Thyroid gland (tissue), 4 donors: Measurements from ENCODE around the gene LTN1. TPM values are rescaled to one million over a fixed set of nuclear protein-coding genes. Genes with fewer than 3 reads are reported as not detected.
"Not testable (repeated sequence)": the region's sequence is repeated elsewhere in the genome, so short reads cannot be mapped to it uniquely, and the experiment has no call there.

ENCODE experiments used
- DNase-seq, 2 donors: peaks; one replicate each; pipeline ENCODE4 v3.0.0-alpha.2; 2019
- H3K27ac ChIP-seq, 3 donors: fragments of 200-600 bp; sonication (generic); 1 replicate in 2 of 3; 2 replicates in 1 of 3; pipeline ENCODE4 v1.5.1; 2016 to 2019; ENCODE audit warnings: mild to moderate bottlenecking in 1 of 3, moderate library complexity in 1 of 3
- H3K27me3 ChIP-seq: fragments of 200-600 bp; sonication (generic); one replicate; pipeline ENCODE4 v1.5.1; 2019
- H3K36me3 ChIP-seq, 2 donors: fragments of 200-600 bp; sonication (generic); one replicate each; pipeline ENCODE4 v1.5.1; 2016 to 2019
- H3K4me1 ChIP-seq, 2 donors: fragments of 200-600 bp; sonication (generic); one replicate each; pipeline ENCODE4 v1.5.1; 2017 to 2019
- H3K4me3 ChIP-seq, 3 donors: fragments of 200-600 bp; sonication (generic); replicated peaks in 1 of 3; 1 replicate in 2 of 3; 2 replicates in 1 of 3; pipeline ENCODE4 v1.5.1; 2016; ENCODE audit warnings: mild to moderate bottlenecking in 1 of 3
- H3K9me3 ChIP-seq: fragments of 200-600 bp; sonication (generic); one replicate; pipeline ENCODE4 v1.5.1; 2017
- CTCF ChIP-seq, 6 experiments: fragments of 200-600 bp in 3 of 6; fragments of 450-650 bp in 3 of 6; sonication (generic) in 3 of 6; IDR thresholded peaks; one replicate each; pipeline ENCODE4 v1.5.1; 2016 to 2019; ENCODE audit warnings: antibody characterized with exemption in 6 of 6, mild to moderate bottlenecking in 2 of 6, inconsistent platforms in 1 of 6, moderate library complexity in 1 of 6
- POLR2A ChIP-seq, 2 donors: fragments of 450-650 bp; IDR thresholded peaks; one replicate each; pipeline ENCODE4 v1.6.1; 2017; ENCODE audit warnings: antibody characterized with exemption in 2 of 2, mild to moderate bottlenecking in 2 of 2, moderate library complexity in 1 of 2
- WGBS, 2 donors: methylation state at CpG; one replicate each; pipeline ENCODE4 v1.1.5; 2017; 5-methylcytosine and 5-hydroxymethylcytosine counted together
- intact Hi-C: fragments of 100-400 bp; cut with DNase I; formaldehyde crosslinking; loops from one replicate; pipeline ENCODE4 v1.15.1; 2023
- total RNA-seq, 4 donors: library from RNA; depleted of rRNA; stranded (reverse); fragments of >200 nt; gene quantifications; one replicate each; pipeline ENCODE4 v1.2.3, GENCODE V29; 2016

LTN1 gene
- total RNA-seq, 4 donors from 2014 or later, result 25.5 to 45.3 (median 28.8) TPM

DNA sequence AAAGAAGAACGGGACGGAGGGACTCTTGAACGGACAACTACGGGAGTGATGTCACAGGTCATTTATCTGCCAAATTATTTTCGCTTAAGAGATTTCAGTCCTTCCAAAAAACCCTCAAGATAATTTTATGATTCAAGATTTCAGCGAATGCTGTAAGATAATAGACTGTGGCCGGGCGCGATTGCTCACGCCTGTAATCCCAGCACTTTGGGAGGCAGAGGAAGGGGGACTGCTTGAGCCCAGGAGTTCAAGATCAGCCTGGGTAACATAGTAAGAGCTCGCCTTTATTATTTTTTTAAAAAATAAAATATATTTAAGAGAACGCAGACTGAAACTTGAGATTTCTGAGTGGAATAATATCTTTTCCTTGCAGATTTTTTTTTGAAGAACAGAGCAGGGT lies 25.9 kb upstream of the LTN1 start:
- intact Hi-C loops, result no loop called here
- WGBS, 2 donors, result 17 to 30% methylated on average over 12 of the region's 12 CpGs
- Histone ChIP-seq H3K4me3 (peak overlapping the region; percentile 77 to 98 (median 79)), H3K27me3 (no peaks in the 10 kb centered on the region), H3K27ac (peak overlapping the region in 2 of 3 donors; percentile 69 to 81), H3K36me3 (no peaks in the 10 kb centered on the region), H3K9me3 (no peaks in the 10 kb centered on the region), H3K4me1 (peaks cover 17 to 18% of the 10 kb centered on the region in 2 donors)
- TF ChIP-seq CTCF (IDR thresholded peaks at IDR 0.05), result no peak
- no peak for TF ChIP-seq POLR2A (IDR thresholded peaks at IDR 0.05)
- DNase-seq, result no peak

GRCh38 chr21:29017639-29018237 lies 25.1 kb upstream of the LTN1 start:
- Histone ChIP-seq H3K9me3 (no peaks in the 10 kb centered on the region), H3K4me1 (peaks cover 17 to 18% of the 10 kb centered on the region in 2 donors), H3K4me3 (no peak overlapping the region), H3K36me3 (no peaks in the 10 kb centered on the region), H3K27ac (no peak overlapping the region), H3K27me3 (no peaks in the 10 kb centered on the region)
- WGBS, 2 donors, result 84 to 88% methylated on average over 6 of the region's 6 CpGs
- intact Hi-C loops, result no loop called here
- DNase-seq, result no peak
- no peak for TF ChIP-seq POLR2A (IDR thresholded peaks at IDR 0.05)
- no peak for TF ChIP-seq CTCF (IDR thresholded peaks at IDR 0.05)

DNA sequence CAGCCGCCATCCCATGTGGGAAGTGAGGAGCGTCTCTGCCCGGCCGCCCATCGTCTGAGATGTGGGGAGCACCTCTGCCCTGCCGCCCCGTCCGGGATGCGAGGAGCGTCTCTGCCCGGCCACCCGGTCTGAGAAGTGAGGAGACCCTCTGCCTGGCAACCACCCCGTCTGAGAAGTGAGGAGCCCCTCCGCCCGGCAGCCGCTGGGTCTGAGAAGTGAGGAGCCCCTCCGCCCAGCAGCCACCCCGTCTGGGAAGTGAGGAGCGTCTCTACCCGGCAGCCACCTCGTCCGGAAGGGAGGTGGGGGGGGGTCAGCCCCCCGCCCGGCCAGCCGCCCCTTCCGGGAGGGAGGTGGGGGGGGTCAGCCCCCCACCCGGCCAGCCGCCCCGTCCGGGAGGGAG lies 18.6 kb upstream of the LTN1 start:
- DNase-seq, H3K27ac ChIP-seq, H3K9me3 ChIP-seq, H3K27me3 ChIP-seq, H3K4me3 ChIP-seq, intact Hi-C loops, H3K4me1 ChIP-seq: not testable (repeated sequence)
- 80% methylated on average over 7 of the region's 30 CpGs; no CpG with 5 or more reads in 1 of the 2 donors for WGBS, 2 donors
- H3K36me3 ChIP-seq, result peaks cover 4 to 18% of the 10 kb centered on the region in 2 donors

GRCh38 chr21:29008367-29008766 lies 15.7 kb upstream of the LTN1 start:
- no peak overlapping the region for H3K27ac ChIP-seq
- 92 to 93% methylated on average over 3 of the region's 3 CpGs for WGBS, 2 donors
- no peak for DNase-seq
- no peaks in the 10 kb centered on the region for H3K27me3 ChIP-seq
- TF ChIP-seq CTCF (IDR thresholded peaks at IDR 0.05), result no peak
- TF ChIP-seq POLR2A (IDR thresholded peaks at IDR 0.05), result no peak
- no peak overlapping the region for H3K4me3 ChIP-seq
- peaks cover 4 to 18% of the 10 kb centered on the region in 2 donors for H3K36me3 ChIP-seq
- intact Hi-C loops, result no loop called here
- H3K9me3 ChIP-seq, result no peaks in the 10 kb centered on the region
- H3K4me1 ChIP-seq, result no peaks in the 10 kb centered on the region

DNA sequence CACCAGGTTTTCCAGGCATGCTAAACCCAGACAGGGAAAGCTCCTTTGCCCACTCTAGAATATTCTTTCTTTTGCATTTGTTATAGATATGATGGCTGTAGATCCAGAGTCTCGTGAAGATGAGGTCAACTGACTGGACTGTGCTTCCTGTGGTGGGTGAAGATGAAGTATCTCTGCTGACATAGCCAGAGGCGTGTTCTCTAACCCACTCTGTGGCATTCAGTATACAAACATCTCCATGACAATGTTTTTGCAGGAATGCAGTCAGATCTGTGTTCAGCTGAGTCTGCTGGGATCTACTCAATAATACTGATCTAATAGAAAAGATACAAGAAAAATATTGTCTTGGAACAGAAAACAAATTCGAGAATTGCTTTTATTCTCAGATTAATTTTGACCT lies 15.1 kb upstream of the LTN1 start:
- no peaks in the 10 kb centered on the region for H3K4me1 ChIP-seq
- no peak for TF ChIP-seq POLR2A (IDR thresholded peaks at IDR 0.05)
- TF ChIP-seq CTCF (IDR thresholded peaks at IDR 0.05), result no peak
- peaks cover 4 to 18% of the 10 kb centered on the region in 2 donors for H3K36me3 ChIP-seq
- no peak overlapping the region for H3K4me3 ChIP-seq
- H3K27ac ChIP-seq, result no peak overlapping the region
- H3K27me3 ChIP-seq, result no peaks in the 10 kb centered on the region
- intact Hi-C loops, result no loop called here
- no peak for DNase-seq
- H3K9me3 ChIP-seq, result no peaks in the 10 kb centered on the region
- 90 to 92% methylated on average over 3 of the region's 3 CpGs for WGBS, 2 donors
